ENCODE data around the gene ELFN1.

DNA sequence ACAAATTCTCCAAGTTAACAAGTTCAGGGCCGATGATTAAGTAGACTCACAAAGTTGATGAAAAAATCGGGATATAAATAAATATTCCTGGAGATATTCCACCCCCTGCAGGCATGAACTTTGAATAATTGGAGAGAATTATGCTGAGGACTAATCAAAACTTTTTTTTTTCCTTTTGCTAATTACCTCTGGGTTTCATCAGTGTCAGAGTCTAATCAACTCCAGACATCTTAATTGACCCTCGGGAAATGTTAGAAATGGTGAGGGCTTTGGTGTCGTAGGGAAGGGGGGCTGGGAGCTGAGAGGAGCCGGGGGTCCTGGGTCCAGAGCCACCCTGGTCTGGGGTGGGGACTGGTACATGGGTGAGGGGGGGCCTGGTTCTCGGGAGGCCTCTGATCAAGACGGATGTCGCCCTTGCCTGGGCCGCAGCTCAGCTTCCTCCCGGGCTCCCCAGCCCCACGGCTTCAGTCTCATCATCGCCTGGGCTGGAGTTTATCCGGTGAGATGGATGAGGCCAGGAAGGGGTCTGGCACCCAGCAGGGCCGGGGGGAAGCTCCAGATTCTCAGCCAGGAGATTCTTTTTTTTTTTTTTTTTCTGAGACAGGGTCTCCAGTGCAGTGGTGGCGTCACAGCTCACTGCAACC, 30.4 kb upstream of the ELFN1 start:
- no peak for TF ChIP-seq POLR2A (IDR thresholded peaks at IDR 0.05)
- no peak for TF ChIP-seq EP300 (IDR thresholded peaks at IDR 0.05)
- TF ChIP-seq, protein P1, sequence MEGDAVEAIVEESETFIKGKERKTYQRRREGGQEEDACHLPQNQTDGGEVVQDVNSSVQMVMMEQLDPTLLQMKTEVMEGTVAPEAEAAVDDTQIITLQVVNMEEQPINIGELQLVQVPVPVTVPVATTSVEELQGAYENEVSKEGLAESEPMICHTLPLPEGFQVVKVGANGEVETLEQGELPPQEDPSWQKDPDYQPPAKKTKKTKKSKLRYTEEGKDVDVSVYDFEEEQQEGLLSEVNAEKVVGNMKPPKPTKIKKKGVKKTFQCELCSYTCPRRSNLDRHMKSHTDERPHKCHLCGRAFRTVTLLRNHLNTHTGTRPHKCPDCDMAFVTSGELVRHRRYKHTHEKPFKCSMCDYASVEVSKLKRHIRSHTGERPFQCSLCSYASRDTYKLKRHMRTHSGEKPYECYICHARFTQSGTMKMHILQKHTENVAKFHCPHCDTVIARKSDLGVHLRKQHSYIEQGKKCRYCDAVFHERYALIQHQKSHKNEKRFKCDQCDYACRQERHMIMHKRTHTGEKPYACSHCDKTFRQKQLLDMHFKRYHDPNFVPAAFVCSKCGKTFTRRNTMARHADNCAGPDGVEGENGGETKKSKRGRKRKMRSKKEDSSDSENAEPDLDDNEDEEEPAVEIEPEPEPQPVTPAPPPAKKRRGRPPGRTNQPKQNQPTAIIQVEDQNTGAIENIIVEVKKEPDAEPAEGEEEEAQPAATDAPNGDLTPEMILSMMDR (IDR thresholded peaks at IDR 0.05), result no peak
- no peak for TF ChIP-seq POLR2AphosphoS5 (IDR thresholded peaks at IDR 0.05)
